Heart left ventricle (tissue), 16 donors: Measurements from ENCODE around the gene HGF. TPM values are rescaled to one million over a fixed set of nuclear protein-coding genes. Genes with fewer than 3 reads are reported as not detected.

Experiments
- ATAC-seq, 4 donors: fragments of 200-7000 bp; cut with Tn5 transposase; one replicate each; pipeline ENCODE4 v1.9.1; 2020 to 2022; ENCODE audit warnings: moderate library complexity in 4 of 4, mild to moderate bottlenecking in 3 of 4, moderate number of reproducible peaks in 1 of 4
- DNase-seq, 5 donors: peaks; one replicate each; pipeline ENCODE4 v3.0.0-alpha.2; 2020
- H3K27ac ChIP-seq, 12 donors: fragments of 200-600 bp; sonication (generic) in 4 of 12; one replicate each; pipeline versions ENCODE4 v1.5.0 to v1.8.0; 2016 to 2022; ENCODE audit warnings: mild to moderate bottlenecking in 2 of 12
- H3K27me3 ChIP-seq, 9 donors: fragments of 200-600 bp; sonication (generic) in 2 of 9; one replicate each; pipeline versions ENCODE4 v1.5.1 to v1.8.0; 2016 to 2022; ENCODE audit warnings: mild to moderate bottlenecking in 3 of 9
- H3K36me3 ChIP-seq, 9 donors: fragments of 200-600 bp; sonication (generic) in 2 of 9; one replicate each; pipeline versions ENCODE4 v1.5.0 to v1.8.0; 2018 to 2022; ENCODE audit warnings: mild to moderate bottlenecking in 2 of 9
- H3K4me1 ChIP-seq, 12 donors: fragments of 200-600 bp; sonication (generic) in 4 of 12; one replicate each; pipeline versions ENCODE4 v1.5.0 to v1.8.0; 2016 to 2022; ENCODE audit warnings: mild to moderate bottlenecking in 3 of 12
- H3K4me3 ChIP-seq, 12 donors: fragments of 200-600 bp; sonication (generic) in 4 of 12; one replicate each; pipeline versions ENCODE4 v1.5.0 to v1.8.0; 2017 to 2022; ENCODE audit warnings: mild to moderate bottlenecking in 9 of 12, moderate library complexity in 4 of 12
- H3K9me3 ChIP-seq, 12 donors: fragments of 200-600 bp; sonication (generic) in 4 of 12; one replicate each; pipeline versions ENCODE4 v1.5.0 to v1.8.0; 2016 to 2022; ENCODE audit warnings: mild to moderate bottlenecking in 1 of 12
- POLR2A ChIP-seq, 2 donors: fragments of 450-650 bp; IDR thresholded peaks; one replicate each; pipeline ENCODE4 v1.6.1; 2017; ENCODE audit warnings: antibody characterized with exemption in 2 of 2, mild to moderate bottlenecking in 2 of 2, moderate library complexity in 2 of 2
- WGBS, 4 donors: extraction: QIAGEN DNeasy Blood & Tissue Kit in 2 of 4; methylation state at CpG; one replicate each; pipeline versions ENCODE4 v1.1.5 to v1.1.7; 2013 to 2018; 5-methylcytosine and 5-hydroxymethylcytosine counted together
- intact Hi-C, 10 donors: fragments of 100-400 bp; cut with DNase I; formaldehyde crosslinking; loops; one replicate each; pipeline versions ENCODE4 v1.11.1 to v1.14.2; 2022
- polyA plus RNA-seq, 2 donors: library from polyadenylated mRNA; stranded (reverse); fragments of 200-250 nt; gene quantifications; one replicate each; pipeline ENCODE4 v1.2.3, GENCODE V29; 2013
- total RNA-seq, 9 donors: library from RNA; depleted of rRNA in 2 of 9; stranded (reverse); fragments of >200 nt in 2 of 9; fragmentation: NEBNext Ultra II Directional in 3 of 9; extraction: Animal tissue kit (Norgen Biotek cat#: 25700) in 3 of 9; gene quantifications; one replicate each; pipeline versions ENCODE4 v1.1.0 to v1.2.4, GENCODE V29; 2016 to 2023
- TF ChIP-seq, protein P1 (sequence below), 12 donors: fragments of 200-600 bp; sonication (generic) in 4 of 12; IDR thresholded peaks; one replicate each; pipeline versions ENCODE4 v1.5.0 to v1.8.0; 2018 to 2022; ENCODE audit warnings: antibody characterized with exemption in 12 of 12, mild to moderate bottlenecking in 5 of 12
- donor health status: ischemic (EF 13 %, LVEDD 7.1; RV severe dilation, severe dysfunction).
- donor health status: healthy with polysubstance abuse.
- donor health status: DM: no; HTN: yes; CAD: no.
- donor health status: DM: no; HTN: no; CAD: no.
- donor health status: ischemic (EF 25% LVEDD 6.9; RV normal size, moderate dysfunction).
- donor health status: ischemic (EF 25% LVEDD 5.7; RV mildly dilated, moderate dysfunction).
- donor health status: healthy.
- donor health status: DM: yes; HTN: yes; CAD: no.
- donor health status: ischemic (EF 35%, LVEDD 5.7; RV mildly dilated, moderate dysfunction).
- donor health status: nonischemic (EF 11% LVEDD 7.7; RV severe dilation, severe dysfunction).
- donor health status: DM: yes; HTN: yes; CAD: no.
- donor health status: PGD.
- donor health status: ischemic (EF 29% LVEDD 5.4; RV normal size, mild dysfunction).
- donor health status: nonischemic (EF 23%, LVEDD 6.1; RV moderate dilation, normal function).

Gene HGF
- total and polyA plus RNA-seq, 11 donors = 0.42 to 16.1 (median 3.3) TPM

DNA sequence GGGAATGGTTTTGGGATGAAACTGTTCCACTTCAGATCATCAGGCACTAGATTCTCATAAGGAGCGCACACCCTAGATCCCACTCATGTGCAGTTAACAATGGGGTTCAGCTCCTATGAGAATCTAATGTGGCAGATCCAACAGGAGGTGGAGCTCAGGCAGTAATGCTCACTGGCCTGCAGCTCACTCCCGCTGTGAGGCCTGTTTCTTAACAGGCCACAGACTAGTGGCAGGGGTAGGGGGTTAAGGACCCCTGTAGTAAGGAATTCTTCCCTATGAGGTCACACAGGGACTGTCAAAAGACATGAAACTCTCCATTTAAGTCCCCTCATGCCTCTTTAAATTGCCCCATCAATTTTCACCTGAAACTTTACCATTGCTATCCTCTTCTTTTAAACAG lies 8.0 kb downstream of the HGF start:
- H3K4me3 ChIP-seq = no peak overlapping the region
- H3K9me3 ChIP-seq = no peaks in the 10 kb centered on the region
- peaks cover 0 to 24% (median under 1%) of the 10 kb centered on the region in 9 donors for H3K36me3 ChIP-seq
- intact Hi-C loops = loop anchor here in 1 of 10 donors (10.0 kb wide), 1 partner anchor 267 kb away; no protein-coding TSS in a partner anchor
- no peaks in the 10 kb centered on the region for H3K27me3 ChIP-seq
- H3K4me1 ChIP-seq = peaks cover 0 to 32% (median 0%) of the 10 kb centered on the region in 12 donors
- no peak overlapping the region for H3K27ac ChIP-seq
- TF ChIP-seq, protein P1, sequence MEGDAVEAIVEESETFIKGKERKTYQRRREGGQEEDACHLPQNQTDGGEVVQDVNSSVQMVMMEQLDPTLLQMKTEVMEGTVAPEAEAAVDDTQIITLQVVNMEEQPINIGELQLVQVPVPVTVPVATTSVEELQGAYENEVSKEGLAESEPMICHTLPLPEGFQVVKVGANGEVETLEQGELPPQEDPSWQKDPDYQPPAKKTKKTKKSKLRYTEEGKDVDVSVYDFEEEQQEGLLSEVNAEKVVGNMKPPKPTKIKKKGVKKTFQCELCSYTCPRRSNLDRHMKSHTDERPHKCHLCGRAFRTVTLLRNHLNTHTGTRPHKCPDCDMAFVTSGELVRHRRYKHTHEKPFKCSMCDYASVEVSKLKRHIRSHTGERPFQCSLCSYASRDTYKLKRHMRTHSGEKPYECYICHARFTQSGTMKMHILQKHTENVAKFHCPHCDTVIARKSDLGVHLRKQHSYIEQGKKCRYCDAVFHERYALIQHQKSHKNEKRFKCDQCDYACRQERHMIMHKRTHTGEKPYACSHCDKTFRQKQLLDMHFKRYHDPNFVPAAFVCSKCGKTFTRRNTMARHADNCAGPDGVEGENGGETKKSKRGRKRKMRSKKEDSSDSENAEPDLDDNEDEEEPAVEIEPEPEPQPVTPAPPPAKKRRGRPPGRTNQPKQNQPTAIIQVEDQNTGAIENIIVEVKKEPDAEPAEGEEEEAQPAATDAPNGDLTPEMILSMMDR (IDR thresholded peaks at IDR 0.05) = no peak
- no peak for TF ChIP-seq POLR2A (IDR thresholded peaks at IDR 0.05)
- DNase-seq (no peak), ATAC-seq (no peak)
- 67 to 92% (median 85%) methylated on average over 2 of the region's 2 CpGs for WGBS, 4 donors

DNA sequence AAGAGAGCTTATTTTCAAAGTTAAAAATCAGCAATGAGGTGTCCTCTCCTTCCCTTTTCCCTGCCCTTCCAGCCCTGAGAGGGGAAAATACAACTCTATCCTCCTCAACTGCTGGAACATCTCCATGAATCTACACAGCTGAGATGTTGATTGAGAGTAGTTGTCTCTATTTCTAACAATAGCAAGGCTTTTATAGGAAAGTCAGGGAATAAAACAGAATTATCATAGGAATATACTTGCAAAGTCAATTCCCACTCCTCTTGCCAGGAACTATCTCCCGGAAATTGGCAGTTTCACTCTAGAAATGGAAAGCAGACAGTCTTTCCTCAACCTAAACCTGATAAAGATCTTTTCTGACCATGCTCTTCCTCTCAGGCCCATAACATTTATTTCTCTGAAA lies 8.8 kb downstream of the HGF start:
- DNase-seq (no peak), ATAC-seq (no peak)
- Histone ChIP-seq H3K27ac (no peak overlapping the region), H3K4me3 (no peak overlapping the region), H3K27me3 (no peaks in the 10 kb centered on the region), H3K9me3 (no peaks in the 10 kb centered on the region), H3K4me1 (peaks cover 0 to 24% (median 0%) of the 10 kb centered on the region in 12 donors), H3K36me3 (peaks cover 0 to 32% (median 5%) of the 10 kb centered on the region in 9 donors)
- intact Hi-C loops = loop anchor here in 1 of 10 donors (10.0 kb wide), 1 partner anchor 266 kb away; no protein-coding TSS in a partner anchor
- TF ChIP-seq, protein P1 (IDR thresholded peaks at IDR 0.05) = no peak
- no peak for TF ChIP-seq POLR2A (IDR thresholded peaks at IDR 0.05)
- WGBS, 4 donors = 54 to 62% (median 60%) methylated on average over 1 of the region's 1 CpG

DNA sequence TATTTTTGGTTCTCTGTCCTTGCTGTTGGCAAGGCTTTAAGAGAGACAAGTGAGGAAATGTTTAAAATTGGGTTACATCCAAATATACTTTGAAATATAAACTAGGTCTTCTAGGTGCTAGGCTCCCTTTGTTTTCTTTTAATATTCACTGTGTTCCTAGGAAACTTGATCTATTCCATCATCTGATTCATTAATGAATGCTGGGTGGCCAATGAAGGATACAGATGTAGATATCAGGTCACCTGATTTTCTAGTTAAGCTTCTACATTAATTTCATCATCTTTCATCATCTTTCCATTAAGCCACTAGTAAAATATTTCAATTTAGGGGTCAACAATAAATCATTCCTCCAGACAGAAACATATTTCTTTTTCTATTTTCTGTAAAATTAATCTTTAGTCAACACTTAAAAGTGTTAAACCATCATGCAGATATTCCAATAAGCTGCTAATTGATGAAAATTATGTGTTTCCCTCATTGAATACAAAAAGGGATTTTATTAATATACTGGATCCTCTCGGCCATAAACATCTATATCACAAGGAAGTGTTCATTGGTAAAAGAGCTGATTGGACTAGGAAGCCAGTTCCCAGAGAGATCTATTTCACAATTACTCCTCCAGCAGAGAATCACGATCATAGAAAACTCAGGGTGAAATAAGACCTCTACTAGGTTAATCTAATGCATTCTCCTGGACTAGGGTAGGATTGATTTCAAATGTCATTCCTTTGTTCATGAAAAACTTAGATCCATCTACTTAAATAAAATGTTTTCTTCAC lies 14.7 kb downstream of the HGF start:
- no peak overlapping the region for H3K4me3 ChIP-seq
- DNase-seq (no peak), ATAC-seq (no peak)
- H3K36me3 ChIP-seq = peaks cover 0 to 71% (median 16%) of the 10 kb centered on the region in 9 donors
- no peak overlapping the region for H3K27ac ChIP-seq
- H3K9me3 ChIP-seq = no peaks in the 10 kb centered on the region
- no peaks in the 10 kb centered on the region for H3K27me3 ChIP-seq
- no peaks in the 10 kb centered on the region for H3K4me1 ChIP-seq
- TF ChIP-seq POLR2A (IDR thresholded peaks at IDR 0.05) = no peak
- TF ChIP-seq, protein P1 (IDR thresholded peaks at IDR 0.05) = no peak
- intact Hi-C loops = no loop called here
- 81 to 92% (median 90%) methylated on average over 2 of the region's 2 CpGs for WGBS, 4 donors

DNA sequence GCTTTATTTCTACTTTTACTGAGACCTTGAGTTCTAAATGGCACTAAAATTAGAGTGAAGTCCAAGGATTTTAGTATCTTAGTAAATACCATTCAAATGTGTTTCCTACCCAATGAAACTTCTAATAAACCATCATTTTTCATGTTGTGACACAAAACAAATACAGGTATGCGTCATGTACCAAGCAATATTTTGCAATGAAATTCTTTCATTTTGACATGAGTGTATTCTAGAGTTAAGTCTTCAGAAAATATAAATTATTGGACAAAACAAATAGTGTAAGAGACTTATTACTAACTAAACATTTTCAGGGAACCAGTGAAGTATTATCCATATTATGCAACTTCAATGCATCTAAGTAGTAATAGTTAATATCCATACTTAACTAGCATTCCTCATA lies 16.5 kb downstream of the HGF start:
- no peak for DNase-seq
- Histone ChIP-seq H3K27ac (no peak overlapping the region), H3K4me3 (no peak overlapping the region), H3K27me3 (no peaks in the 10 kb centered on the region), H3K9me3 (no peaks in the 10 kb centered on the region), H3K36me3 (peaks cover 0 to 72% (median 16%) of the 10 kb centered on the region in 9 donors), H3K4me1 (no peaks in the 10 kb centered on the region)
- ATAC-seq = no peak
- TF ChIP-seq POLR2A (IDR thresholded peaks at IDR 0.05) = no peak
- TF ChIP-seq, protein P1 (IDR thresholded peaks at IDR 0.05) = no peak
- WGBS, 4 donors = 90 to 98% (median 93%) methylated on average over 1 of the region's 1 CpG
- intact Hi-C loops = no loop called here
